ENCODE data around the gene ZNF764. TPM values are rescaled to one million over a fixed set of nuclear protein-coding genes. Genes with fewer than 3 reads are reported as not detected.

ZNF764 gene
- total RNA-seq, 1 donor from 2014 or later, result 3.7 TPM

- H3K4me1 ChIP-seq (ENCODE audit: control insufficient read depth in 3 of 3, insufficient read depth in 3 of 3, low read length in 3 of 3), result peaks cover 16 to 24% (median 23%) of the 10 kb centered on the region in 3 donors
- H3K9me3 ChIP-seq (ENCODE audit: control insufficient read depth in 3 of 3, low read length in 3 of 3), result no peaks in the 10 kb centered on the region
- H3K4me3 ChIP-seq (ENCODE audit: low read length in 3 of 3), result peak within 1 kb of the TSS; percentile 88 to 92 (median 91)
- H3K9ac ChIP-seq (ENCODE audit: low read depth in 1 of 3, low read length in 3 of 3), result peak within 1 kb of the TSS; percentile 97
- no peaks in the 10 kb centered on the region for H3K27me3 ChIP-seq (ENCODE audit: control insufficient read depth in 3 of 3, insufficient read depth in 3 of 3, low read length in 3 of 3)
- H3K27ac ChIP-seq (ENCODE audit: low read depth, low read length), result peak within 1 kb of the TSS; percentile 93
- no peaks in the 10 kb centered on the region for H3K36me3 ChIP-seq (ENCODE audit: control insufficient read depth in 3 of 3, insufficient read depth in 3 of 3, low read length in 3 of 3)
Measured at GRCh38 chr16:30571445-30572322, 13.5 kb upstream of the ZNF764 start, which contains the start of gene ZNF688. TSS of gene ZNF688 (minus strand) at chr16:30571714. CDS start at chr16:30571629, 85 bp downstream.

- peaks cover 16 to 24% (median 23%) of the 10 kb centered on the region in 3 donors for H3K4me1 ChIP-seq (ENCODE audit: control insufficient read depth in 3 of 3, insufficient read depth in 3 of 3, low read length in 3 of 3)
- peak overlapping the region; percentile 97 for H3K9ac ChIP-seq (ENCODE audit: low read depth in 1 of 3, low read length in 3 of 3)
- no peaks in the 10 kb centered on the region for H3K27me3 ChIP-seq (ENCODE audit: control insufficient read depth in 3 of 3, insufficient read depth in 3 of 3, low read length in 3 of 3)
Measured at GRCh38 chr16:30570636-30571444, 12.7 kb upstream of the ZNF764 start.

DNA sequence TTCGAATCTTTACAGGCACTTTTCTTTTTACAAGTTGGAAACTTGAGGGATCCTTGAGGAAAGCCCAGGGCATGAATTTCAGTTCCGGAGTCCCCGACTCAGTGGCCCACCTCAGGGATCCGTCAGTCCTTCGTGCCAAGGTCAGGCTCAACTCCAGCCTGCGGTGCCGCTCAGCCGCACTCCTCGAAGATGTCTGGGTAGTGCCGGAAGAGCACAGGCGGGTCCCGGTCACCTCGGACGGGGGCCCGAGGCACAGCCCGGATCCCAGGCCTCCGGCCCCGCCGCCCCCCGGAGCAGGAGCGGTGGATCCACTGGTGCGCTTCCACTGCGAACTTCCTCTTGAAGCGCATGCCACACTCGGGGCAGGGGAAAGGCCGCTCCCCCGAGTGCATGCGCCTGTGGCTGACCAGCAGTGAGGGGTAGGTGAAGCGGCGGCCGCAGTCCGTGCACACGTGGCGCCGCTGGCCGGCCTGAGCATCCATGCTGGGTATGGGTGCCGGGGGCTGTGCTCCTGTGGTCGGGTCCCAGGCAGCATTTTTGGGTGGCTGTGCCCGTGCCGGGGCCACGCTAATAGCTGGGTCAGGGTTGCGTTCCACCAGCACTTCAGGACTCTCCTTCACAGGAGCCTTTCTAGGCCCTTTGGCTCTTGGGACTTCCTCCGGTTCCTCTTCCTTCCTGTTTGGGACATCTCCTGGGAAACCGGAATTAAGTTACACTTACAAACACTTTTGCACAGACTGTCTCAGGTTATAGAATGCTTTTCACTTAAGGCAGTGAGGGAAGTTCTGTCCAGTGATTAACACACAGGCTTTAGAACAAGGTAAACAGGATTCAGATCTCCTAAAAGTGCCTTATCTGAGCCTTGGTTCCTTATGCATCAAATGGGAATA is 11.8 kb upstream of the ZNF764 start:
- H3K27ac ChIP-seq (ENCODE audit: low read depth, low read length), result peak overlapping the region; percentile 4
- H3K4me3 ChIP-seq (ENCODE audit: low read length in 3 of 3), result peak overlapping the region in 2 of 3 donors; percentile 6 to 92
- H3K9me3 ChIP-seq (ENCODE audit: control insufficient read depth in 3 of 3, low read length in 3 of 3), result no peaks in the 10 kb centered on the region
- no peaks in the 10 kb centered on the region for H3K36me3 ChIP-seq (ENCODE audit: control insufficient read depth in 3 of 3, insufficient read depth in 3 of 3, low read length in 3 of 3)
- H3K4me1 ChIP-seq (ENCODE audit: control insufficient read depth in 3 of 3, insufficient read depth in 3 of 3, low read length in 3 of 3), result peaks cover 16 to 24% (median 23%) of the 10 kb centered on the region in 3 donors
- H3K27me3 ChIP-seq (ENCODE audit: control insufficient read depth in 3 of 3, insufficient read depth in 3 of 3, low read length in 3 of 3), result no peaks in the 10 kb centered on the region
- peak overlapping the region; percentile 34 to 66 (median 50) for H3K9ac ChIP-seq (ENCODE audit: low read depth in 1 of 3, low read length in 3 of 3)

More at GRCh38 chr16:30570636-30571444, 12.7 kb upstream of the ZNF764 start:
- H3K27ac ChIP-seq (ENCODE audit: low read depth, low read length), result peak overlapping the region; percentile 93
- no peaks in the 10 kb centered on the region for H3K36me3 ChIP-seq (ENCODE audit: control insufficient read depth in 3 of 3, insufficient read depth in 3 of 3, low read length in 3 of 3)
- H3K9me3 ChIP-seq (ENCODE audit: control insufficient read depth in 3 of 3, low read length in 3 of 3), result no peaks in the 10 kb centered on the region
- H3K4me3 ChIP-seq (ENCODE audit: low read length in 3 of 3), result peak overlapping the region; percentile 88 to 92 (median 91)

DNA sequence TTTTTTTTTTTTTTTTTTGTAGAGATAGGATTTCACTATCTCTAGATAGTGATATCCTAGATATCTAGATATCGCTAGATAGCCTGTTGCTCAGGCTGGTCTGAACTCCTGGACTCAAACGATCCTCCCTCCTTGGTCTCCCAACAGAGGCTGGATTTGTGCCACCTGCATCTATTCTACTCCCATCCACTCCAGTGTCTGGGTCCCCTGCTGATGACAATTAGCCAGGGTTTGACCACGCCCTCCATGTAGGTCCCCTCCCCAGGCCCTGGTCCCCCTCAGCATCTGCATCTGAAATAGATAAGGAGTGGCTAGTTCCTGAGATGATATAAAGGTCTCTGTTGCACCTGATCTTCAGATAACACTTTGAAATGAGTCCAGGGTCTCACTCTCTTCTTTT is 11.1 kb upstream of the ZNF764 start:
- Histone ChIP-seq H3K4me1 (ENCODE audit: control insufficient read depth in 3 of 3, insufficient read depth in 3 of 3, low read length in 3 of 3) (peaks cover 16 to 24% (median 23%) of the 10 kb centered on the region in 3 donors), H3K27ac (ENCODE audit: low read depth, low read length) (no peak overlapping the region), H3K4me3 (ENCODE audit: low read length in 3 of 3) (no peak overlapping the region), H3K9ac (ENCODE audit: low read depth in 1 of 3, low read length in 3 of 3) (no peak overlapping the region), H3K27me3 (ENCODE audit: control insufficient read depth in 3 of 3, insufficient read depth in 3 of 3, low read length in 3 of 3) (no peaks in the 10 kb centered on the region), H3K36me3 (ENCODE audit: control insufficient read depth in 3 of 3, insufficient read depth in 3 of 3, low read length in 3 of 3) (no peaks in the 10 kb centered on the region), H3K9me3 (ENCODE audit: control insufficient read depth in 3 of 3, low read length in 3 of 3) (no peaks in the 10 kb centered on the region)

GRCh38 chr16:30567991-30568638 is 9.9 kb upstream of the ZNF764 start:
- Histone ChIP-seq H3K4me1 (ENCODE audit: control insufficient read depth in 3 of 3, insufficient read depth in 3 of 3, low read length in 3 of 3) (peaks cover 16 to 23% (median 21%) of the 10 kb centered on the region in 3 donors), H3K4me3 (ENCODE audit: low read length in 3 of 3) (no peak overlapping the region), H3K27me3 (ENCODE audit: control insufficient read depth in 3 of 3, insufficient read depth in 3 of 3, low read length in 3 of 3) (no peaks in the 10 kb centered on the region), H3K36me3 (ENCODE audit: control insufficient read depth in 3 of 3, insufficient read depth in 3 of 3, low read length in 3 of 3) (no peaks in the 10 kb centered on the region), H3K9ac (ENCODE audit: low read depth in 1 of 3, low read length in 3 of 3) (no peak overlapping the region), H3K27ac (ENCODE audit: low read depth, low read length) (no peak overlapping the region), H3K9me3 (ENCODE audit: control insufficient read depth in 3 of 3, low read length in 3 of 3) (no peaks in the 10 kb centered on the region)

- Histone ChIP-seq H3K9me3 (ENCODE audit: control insufficient read depth in 3 of 3, low read length in 3 of 3) (no peaks in the 10 kb centered on the region), H3K9ac (ENCODE audit: low read depth in 1 of 3, low read length in 3 of 3) (no peak overlapping the region), H3K4me3 (ENCODE audit: low read length in 3 of 3) (no peak overlapping the region), H3K36me3 (ENCODE audit: control insufficient read depth in 3 of 3, insufficient read depth in 3 of 3, low read length in 3 of 3) (no peaks in the 10 kb centered on the region), H3K27ac (ENCODE audit: low read depth, low read length) (no peak overlapping the region), H3K27me3 (ENCODE audit: control insufficient read depth in 3 of 3, insufficient read depth in 3 of 3, low read length in 3 of 3) (no peaks in the 10 kb centered on the region), H3K4me1 (ENCODE audit: control insufficient read depth in 3 of 3, insufficient read depth in 3 of 3, low read length in 3 of 3) (peaks cover 13 to 19% (median 16%) of the 10 kb centered on the region in 3 donors)
Measured at GRCh38 chr16:30567160-30567990, 9.2 kb upstream of the ZNF764 start.

- H3K9ac ChIP-seq (ENCODE audit: low read depth in 1 of 3, low read length in 3 of 3), result no peak overlapping the region
- H3K4me3 ChIP-seq (ENCODE audit: low read length in 3 of 3), result no peak overlapping the region
- H3K36me3 ChIP-seq (ENCODE audit: control insufficient read depth in 3 of 3, insufficient read depth in 3 of 3, low read length in 3 of 3), result no peaks in the 10 kb centered on the region
- H3K9me3 ChIP-seq (ENCODE audit: control insufficient read depth in 3 of 3, low read length in 3 of 3), result no peaks in the 10 kb centered on the region
- no peaks in the 10 kb centered on the region for H3K27me3 ChIP-seq (ENCODE audit: control insufficient read depth in 3 of 3, insufficient read depth in 3 of 3, low read length in 3 of 3)
- H3K4me1 ChIP-seq (ENCODE audit: control insufficient read depth in 3 of 3, insufficient read depth in 3 of 3, low read length in 3 of 3), result peaks cover 9 to 15% (median 12%) of the 10 kb centered on the region in 3 donors
- no peak overlapping the region for H3K27ac ChIP-seq (ENCODE audit: low read depth, low read length)
Measured at GRCh38 chr16:30566531-30566930, 8.4 kb upstream of the ZNF764 start.

DNA sequence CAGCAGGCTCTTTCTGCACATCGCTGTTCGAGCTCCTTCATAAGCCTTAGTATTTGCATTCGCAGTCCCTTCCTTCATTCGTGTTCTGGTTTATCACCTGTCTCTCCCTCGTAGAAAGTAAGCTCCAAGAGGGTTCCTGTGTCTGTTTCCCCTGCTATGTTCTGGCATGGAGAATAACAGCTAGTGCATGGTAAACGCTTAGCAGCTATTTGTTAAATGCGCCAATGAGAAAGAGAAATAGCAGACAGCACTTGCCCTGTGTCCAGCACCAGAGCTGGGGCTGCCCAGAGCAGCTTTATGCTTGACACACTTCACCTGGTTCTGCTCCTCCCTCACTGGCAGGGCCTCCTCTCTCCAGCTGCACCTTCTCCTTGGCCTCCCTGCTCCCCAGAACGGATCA is 7.8 kb upstream of the ZNF764 start:
- Histone ChIP-seq H3K27me3 (ENCODE audit: control insufficient read depth in 3 of 3, insufficient read depth in 3 of 3, low read length in 3 of 3) (peaks cover 0 to 2% (median 0%) of the 10 kb centered on the region in 3 donors), H3K4me1 (ENCODE audit: control insufficient read depth in 3 of 3, insufficient read depth in 3 of 3, low read length in 3 of 3) (peaks cover 13 to 18% (median 14%) of the 10 kb centered on the region in 3 donors), H3K9ac (ENCODE audit: low read depth in 1 of 3, low read length in 3 of 3) (no peak overlapping the region), H3K4me3 (ENCODE audit: low read length in 3 of 3) (no peak overlapping the region), H3K9me3 (ENCODE audit: control insufficient read depth in 3 of 3, low read length in 3 of 3) (no peaks in the 10 kb centered on the region), H3K36me3 (ENCODE audit: control insufficient read depth in 3 of 3, insufficient read depth in 3 of 3, low read length in 3 of 3) (no peaks in the 10 kb centered on the region), H3K27ac (ENCODE audit: low read depth, low read length) (no peak overlapping the region)

Measured in skeletal muscle tissue (tissue), 4 donors.